HG02642 (cell line): ENCODE measurements around the gene MOCS1.

Experiments used
- ATAC-seq: cut with Tn5 transposase; IDR thresholded peaks from one replicate; pipeline ENCODE4 v1.9.1; 2021; ENCODE audit warnings: mild to moderate bottlenecking; ENCODE audit not compliant: unreplicated experiment, poor library complexity

The MOCS1 gene

DNA sequence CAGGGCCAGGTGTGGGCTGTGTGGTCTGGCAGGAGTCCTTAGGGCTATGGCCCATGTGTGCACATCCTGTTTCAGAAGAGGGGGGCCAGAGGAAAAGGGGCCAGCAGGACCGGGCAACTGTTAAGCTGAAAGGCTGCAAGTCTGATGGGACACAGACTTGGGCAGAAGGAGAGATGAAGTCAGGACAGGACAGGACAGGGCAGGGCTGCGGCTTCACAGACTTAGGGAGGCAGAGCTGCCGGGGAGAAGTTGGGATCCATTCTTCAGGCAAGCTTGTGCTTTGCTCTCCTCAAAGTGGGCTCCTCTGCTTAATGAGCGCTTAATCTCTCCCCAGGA lies 28.7 kb downstream of the MOCS1 start:
- ATAC-seq: no peak

DNA sequence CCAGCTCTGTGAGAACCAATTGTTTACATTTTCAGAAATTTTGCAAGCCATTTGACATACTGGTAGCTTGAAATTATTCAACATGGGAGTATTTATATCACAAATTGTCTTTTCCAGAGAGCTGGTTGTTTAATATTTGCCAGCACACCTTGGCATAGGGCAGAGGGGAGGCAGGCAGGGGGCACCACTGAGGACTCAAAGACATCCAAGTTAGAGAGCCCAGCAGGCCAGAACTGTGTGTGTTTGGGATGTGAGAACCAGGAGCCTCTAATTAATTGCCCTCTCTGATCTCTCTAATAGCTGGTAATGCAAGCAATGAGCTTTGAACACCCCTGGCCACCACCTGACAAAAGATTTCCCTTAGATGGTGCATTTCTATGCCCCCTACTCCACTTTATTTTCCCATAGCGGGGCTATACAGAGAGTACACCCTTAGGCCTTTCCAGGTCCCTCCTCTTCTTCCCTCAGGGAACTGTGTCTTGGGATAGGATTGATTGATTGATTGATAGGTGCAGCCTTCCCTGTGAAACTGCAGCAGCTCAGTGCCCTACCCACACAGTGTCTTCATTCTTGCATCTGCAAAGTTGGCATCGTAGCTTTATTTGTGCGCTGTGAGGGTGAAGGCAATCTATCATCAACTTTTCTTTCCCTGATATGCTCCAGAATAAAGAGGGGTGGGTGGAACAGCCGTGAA lies 29.2 kb downstream of the MOCS1 start:
- ATAC-seq: no peak

GRCh38 chr6:39903656-39904055 lies 30.6 kb downstream of the MOCS1 start:
- no peak for ATAC-seq

DNA sequence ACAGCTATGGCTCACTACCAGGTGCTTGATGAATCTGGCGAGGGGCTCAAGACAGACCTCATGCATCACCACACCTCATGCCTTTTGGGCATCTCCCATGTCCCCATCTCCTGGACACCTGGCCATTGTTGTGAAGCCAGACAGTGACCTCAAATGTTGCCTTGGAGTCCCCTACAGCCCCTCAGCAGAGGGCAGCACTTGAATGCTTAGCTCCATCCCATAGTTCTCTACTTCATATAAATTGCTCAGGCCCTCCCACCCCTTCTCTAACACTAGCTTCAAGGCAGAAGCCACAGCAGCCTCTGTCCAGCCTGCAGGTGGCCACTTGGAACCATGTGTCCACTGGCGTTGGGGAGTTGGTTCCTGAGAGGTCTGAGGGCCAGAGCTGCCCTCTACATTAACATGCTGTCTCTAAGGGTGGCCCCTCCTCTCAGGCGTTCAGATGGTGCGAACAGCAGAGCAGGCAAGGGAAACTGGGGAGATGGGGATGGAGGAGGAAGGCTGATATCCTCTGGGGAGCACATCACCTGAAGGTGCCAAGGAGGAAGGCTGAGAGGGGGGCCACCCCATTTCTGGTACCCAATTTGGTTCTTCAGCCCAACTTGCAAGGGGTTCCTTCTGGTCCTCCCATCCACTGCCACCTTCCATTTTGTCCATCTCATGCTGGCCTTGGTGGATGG lies 31.3 kb downstream of the MOCS1 start:
- ATAC-seq: no peak

DNA sequence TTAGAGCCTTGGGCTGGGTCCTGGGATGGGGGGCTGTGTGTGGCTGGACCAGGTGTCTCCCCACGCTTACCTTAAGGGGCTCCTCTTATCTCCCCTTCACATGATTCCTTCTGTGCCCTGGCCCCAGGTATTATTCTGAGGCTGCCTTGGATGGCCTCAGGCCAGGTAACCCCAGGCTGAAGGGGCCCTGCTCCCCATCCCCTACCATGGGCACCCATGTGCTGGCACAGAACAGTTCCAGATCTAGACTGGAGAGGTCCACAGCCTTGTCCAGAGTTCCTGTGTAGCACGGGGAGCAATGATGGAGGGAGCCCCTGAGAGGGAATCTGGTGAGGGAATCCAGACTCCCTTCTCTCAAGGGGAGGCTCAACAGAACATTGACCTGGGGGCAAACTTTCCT lies 32.1 kb downstream of the MOCS1 start:
- no peak for ATAC-seq

GRCh38 chr6:39901670-39902069 lies 32.6 kb downstream of the MOCS1 start:
- no peak for ATAC-seq

GRCh38 chr6:39901116-39901655 lies 33.1 kb downstream of the MOCS1 start:
- ATAC-seq: no peak

- ATAC-seq: no peak
Measured at GRCh38 chr6:39899554-39900295, 34.5 kb downstream of the MOCS1 start.

DNA sequence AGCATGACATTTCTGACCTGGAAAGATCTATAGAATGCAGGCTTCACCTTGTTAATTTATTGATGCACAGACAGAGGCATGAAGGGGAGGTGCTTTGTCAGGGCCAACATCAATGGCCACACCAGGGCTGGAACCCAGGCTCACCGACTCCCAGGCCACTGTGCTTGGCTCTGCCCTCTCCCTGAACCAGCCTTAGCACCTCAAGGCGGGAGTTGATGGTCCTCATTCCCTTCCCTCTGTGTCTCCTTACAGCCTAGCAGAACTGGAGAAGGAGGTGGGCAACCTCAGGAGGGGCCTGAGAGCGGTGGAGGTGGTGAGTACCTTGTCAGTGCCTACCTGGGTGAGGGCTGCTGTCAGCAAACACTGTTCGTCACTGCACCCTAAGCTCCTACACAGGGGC lies 35.6 kb downstream of the MOCS1 start:
- no peak for ATAC-seq

DNA sequence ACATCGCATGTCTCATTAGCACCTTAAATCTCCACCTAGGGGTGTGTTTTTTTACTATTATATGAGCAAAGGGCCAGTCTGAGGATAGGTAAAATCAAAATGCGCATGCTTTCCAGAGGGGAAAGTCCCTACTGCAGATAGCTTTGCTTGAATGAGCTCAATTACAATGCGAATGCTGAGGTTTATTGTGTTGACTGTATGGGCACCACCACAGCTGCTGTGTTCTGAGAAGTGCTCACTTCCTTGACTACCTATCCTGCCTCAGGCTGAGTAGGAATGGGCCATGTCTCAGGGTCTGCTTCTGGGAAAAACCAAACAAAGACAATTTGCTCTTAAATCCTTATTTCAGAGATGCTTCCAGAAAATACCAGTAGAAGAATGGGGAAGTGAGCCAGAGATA lies 36.6 kb downstream of the MOCS1 start:
- ATAC-seq: no peak

- no peak for ATAC-seq
Measured at GRCh38 chr6:39896701-39897100, 37.6 kb downstream of the MOCS1 start.

- ATAC-seq: no peak
Measured at GRCh38 chr6:39893286-39893685, 41.0 kb downstream of the MOCS1 start.

DNA sequence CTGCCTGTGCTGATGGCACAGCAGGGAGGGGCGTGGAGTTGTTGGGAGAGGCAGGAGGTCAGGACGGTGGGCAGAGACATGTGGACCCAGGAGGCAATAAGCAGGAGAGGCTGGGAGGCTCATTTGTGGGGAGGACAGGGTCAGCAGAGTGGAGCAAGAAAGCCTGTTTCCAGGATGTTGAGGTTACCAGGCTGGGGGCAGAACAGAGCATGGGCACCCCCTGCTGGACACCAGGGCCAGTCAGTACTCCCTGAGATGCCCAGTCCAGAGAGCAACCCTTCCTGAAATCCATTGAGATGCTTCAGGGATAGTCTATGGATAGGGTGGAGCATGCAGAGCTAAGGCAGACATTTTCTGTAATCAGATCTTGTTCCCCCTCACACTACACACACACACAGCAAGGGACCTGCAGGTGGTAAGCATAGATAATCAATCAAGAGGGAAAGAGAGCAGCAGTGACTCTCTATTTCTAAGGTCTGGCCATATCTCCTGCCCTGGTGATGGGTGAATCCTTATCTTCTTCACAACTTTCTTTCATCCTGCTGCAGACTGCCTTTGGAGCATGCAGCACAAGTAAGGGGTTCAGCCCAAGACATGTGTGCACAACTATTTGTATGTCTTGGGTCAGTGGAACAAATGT lies 41.7 kb downstream of the MOCS1 start:
- ATAC-seq: no peak

GRCh38 chr6:39891976-39892375 lies 42.3 kb downstream of the MOCS1 start:
- no peak for ATAC-seq

- ATAC-seq: no peak
Measured at GRCh38 chr6:39891353-39891752, 42.9 kb downstream of the MOCS1 start.

DNA sequence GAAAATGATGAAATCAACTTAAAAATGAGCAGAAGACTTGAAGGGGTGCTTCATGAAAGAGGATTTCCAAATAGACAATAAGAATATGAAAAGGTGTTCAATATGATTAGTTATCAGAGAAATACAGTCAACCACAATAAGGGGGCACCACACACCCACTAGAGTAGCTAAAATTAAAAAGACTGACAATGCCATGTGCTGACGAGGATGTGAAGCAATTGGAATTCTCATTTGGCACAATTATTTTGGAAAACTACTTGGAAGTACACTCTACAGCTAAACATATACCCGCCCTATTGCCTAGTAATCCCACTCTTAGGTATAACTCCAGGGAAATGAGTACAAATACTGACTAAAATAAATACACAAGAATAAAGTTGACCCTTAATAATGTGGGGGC lies 45.0 kb downstream of the MOCS1 start:
- no peak for ATAC-seq

- no peak for ATAC-seq
Measured at GRCh38 chr6:39887692-39888450, 46.4 kb downstream of the MOCS1 start.

DNA sequence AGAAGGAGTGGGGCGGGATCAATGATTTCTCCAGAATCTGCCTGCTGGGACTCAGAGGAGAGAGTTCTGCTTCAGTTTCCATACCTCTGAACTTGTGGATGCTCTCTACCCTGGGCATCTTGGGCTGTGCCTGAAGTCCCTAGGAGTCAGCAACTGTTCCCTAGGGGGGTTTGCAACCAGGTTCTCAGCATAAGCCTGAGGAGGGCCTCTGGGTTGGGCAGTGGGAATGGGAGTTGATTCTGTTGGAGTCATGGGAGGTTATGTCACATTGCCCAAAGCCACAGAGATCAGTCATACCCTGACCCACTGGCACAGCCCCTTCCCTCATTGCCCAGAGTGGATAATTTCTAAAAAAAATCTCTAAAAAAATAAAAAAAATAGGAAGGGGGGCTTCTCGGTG lies 47.4 kb downstream of the MOCS1 start:
- no peak for ATAC-seq

- ATAC-seq: no peak
Measured at GRCh38 chr6:39885691-39886090, 48.6 kb downstream of the MOCS1 start.

GRCh38 chr6:39884696-39885095 lies 49.6 kb downstream of the MOCS1 start:
- ATAC-seq: no peak
